GM06990 (cell line): ENCODE data around the gene KCNE4.

Experiments
- DNase-seq: peaks from one replicate; pipeline ENCODE4 v3.0.0-alpha.2; 2011; ENCODE audit not compliant: insufficient read length; ENCODE audit errors: extremely low read depth
- H3K27me3 ChIP-seq: replicated peaks from 2 replicates; pipeline ENCODE4 v1.6.0; 2011; ENCODE audit warnings: low read length; ENCODE audit not compliant: control insufficient read depth, insufficient read depth
- H3K36me3 ChIP-seq: 2 replicates; pipeline ENCODE4 v1.5.1; 2011; ENCODE audit warnings: low read length; ENCODE audit not compliant: control insufficient read depth, insufficient read depth
- H3K4me3 ChIP-seq: replicated peaks from 2 replicates; pipeline ENCODE4 v1.5.1; 2011; ENCODE audit warnings: low read depth, mild to moderate bottlenecking, control low read depth, low read length
- CTCF ChIP-seq: IDR thresholded peaks from 2 replicates; pipeline ENCODE4 v1.5.1; 2011; ENCODE audit warnings: low read length, control low read depth, mild to moderate bottlenecking, inconsistent platforms; ENCODE audit not compliant: insufficient read depth, poor library complexity, severe bottlenecking

The KCNE4 gene

DNA sequence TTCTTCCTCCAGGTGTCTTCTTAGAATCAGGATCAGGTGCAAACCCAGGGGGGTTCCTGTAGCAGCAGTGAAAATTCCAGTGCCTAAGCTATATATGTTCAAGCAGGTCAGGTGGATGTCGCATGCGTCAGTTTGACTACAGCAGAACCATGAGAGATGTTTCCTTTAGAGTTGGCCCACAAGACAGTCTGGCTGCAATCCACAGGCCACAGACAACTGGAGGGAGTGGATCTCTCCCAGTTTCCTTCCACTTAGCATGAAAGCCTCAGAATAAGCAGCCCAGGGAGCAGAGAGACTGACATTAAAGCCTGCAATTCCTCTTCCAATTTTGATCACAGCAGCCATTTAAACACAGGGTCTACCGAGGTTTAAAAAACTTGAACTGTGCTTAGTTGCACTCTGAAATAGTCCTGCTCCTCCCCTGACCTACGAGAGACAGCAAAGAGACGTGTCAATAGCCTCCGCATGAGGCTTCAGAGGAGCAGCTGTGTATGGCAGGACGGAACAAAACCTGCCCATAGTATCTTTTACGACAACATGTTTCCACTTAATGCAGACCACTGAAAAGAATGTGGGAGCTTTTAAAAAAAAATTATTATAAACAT is 988 bp upstream of the KCNE4 start:
- DNase-seq = no peak
- no peak overlapping the region for H3K4me3 ChIP-seq
- no peaks in the 10 kb centered on the region; the same call in 1 of the 2 replicates for H3K27me3 ChIP-seq
- no peaks in the 10 kb centered on the region for H3K36me3 ChIP-seq
- TF ChIP-seq CTCF = no peak

- TF ChIP-seq CTCF = no peak
- H3K27me3 ChIP-seq = no peaks in the 10 kb centered on the region; the same call in 1 of the 2 replicates
- H3K4me3 ChIP-seq = no peak overlapping the region
- no peaks in the 10 kb centered on the region for H3K36me3 ChIP-seq
- no peak for DNase-seq
These were observed 826 bp downstream of the KCNE4 start for GRCh38 chr2:223052548-223053483.

GRCh38 chr2:223053484-223054192 is 1.6 kb downstream of the KCNE4 start:
- Histone ChIP-seq H3K4me3 (no peak overlapping the region), H3K27me3 (no peaks in the 10 kb centered on the region; the same call in 1 of the 2 replicates), H3K36me3 (no peaks in the 10 kb centered on the region)
- TF ChIP-seq CTCF = no peak
- DNase-seq = no peak

GRCh38 chr2:223054193-223054781 is 2.3 kb downstream of the KCNE4 start:
- Histone ChIP-seq H3K27me3 (no peaks in the 10 kb centered on the region; the same call in 1 of the 2 replicates), H3K4me3 (no peak overlapping the region), H3K36me3 (no peaks in the 10 kb centered on the region)
- DNase-seq = no peak
- TF ChIP-seq CTCF = no peak

- DNase-seq = no peak
- Histone ChIP-seq H3K36me3 (no peaks in the 10 kb centered on the region), H3K4me3 (no peak overlapping the region), H3K27me3 (no peaks in the 10 kb centered on the region; the same call in 1 of the 2 replicates)
- TF ChIP-seq CTCF = no peak
These were observed 3.1 kb downstream of the KCNE4 start for GRCh38 chr2:223055140-223055539.
